HG02870 (cell line): Measurements from ENCODE around the gene RSAD1.

Experiments
- ATAC-seq: cut with Tn5 transposase; IDR thresholded peaks from one replicate; pipeline ENCODE4 v1.9.1; 2021; ENCODE audit warnings: mild to moderate bottlenecking, moderate library complexity; ENCODE audit not compliant: unreplicated experiment

Gene RSAD1

GRCh38 chr17:50517011-50517410, 38.4 kb downstream of the RSAD1 start:
- no peak for ATAC-seq

- ATAC-seq: no peak
Measured at GRCh38 chr17:50517504-50518383, 39.1 kb downstream of the RSAD1 start.

GRCh38 chr17:50518384-50519023, 39.8 kb downstream of the RSAD1 start:
- no peak for ATAC-seq

- no peak for ATAC-seq
Measured at GRCh38 chr17:50519141-50519834, 40.6 kb downstream of the RSAD1 start.

- no peak for ATAC-seq
Measured at GRCh38 chr17:50520483-50520882, 41.8 kb downstream of the RSAD1 start.

GRCh38 chr17:50521514-50521913, 42.9 kb downstream of the RSAD1 start:
- ATAC-seq: no peak

- ATAC-seq: no peak
Measured at GRCh38 chr17:50522766-50523165, 44.1 kb downstream of the RSAD1 start.

GRCh38 chr17:50523208-50523607, 44.5 kb downstream of the RSAD1 start:
- no peak for ATAC-seq

GRCh38 chr17:50524838-50525237, 46.2 kb downstream of the RSAD1 start:
- no peak for ATAC-seq

GRCh38 chr17:50527155-50527762, 48.6 kb downstream of the RSAD1 start:
- ATAC-seq: no peak

GRCh38 chr17:50527949-50528474, 49.4 kb downstream of the RSAD1 start:
- no peak for ATAC-seq

GRCh38 chr17:50529849-50530248, 51.2 kb downstream of the RSAD1 start:
- ATAC-seq: no peak

- ATAC-seq: no peak
Measured at GRCh38 chr17:50531428-50532025, 52.9 kb downstream of the RSAD1 start.

- ATAC-seq: no peak
Measured at GRCh38 chr17:50532452-50533024, 53.9 kb downstream of the RSAD1 start, which contains the start of gene EPN3. EPN3 (plus strand) TSS chr17:50532735; CDS start chr17:50536557, 3,822 bp downstream.

GRCh38 chr17:50533185-50533584, 54.5 kb downstream of the RSAD1 start:
- no peak for ATAC-seq

GRCh38 chr17:50533720-50534148, 55.1 kb downstream of the RSAD1 start:
- ATAC-seq: no peak

- no peak for ATAC-seq
Measured at GRCh38 chr17:50534222-50534978, 55.7 kb downstream of the RSAD1 start.

GRCh38 chr17:50534979-50535326, 56.3 kb downstream of the RSAD1 start:
- ATAC-seq: no peak

GRCh38 chr17:50535407-50535806, 56.7 kb downstream of the RSAD1 start:
- ATAC-seq: no peak
